ENCODE data around the gene F8. TPM values are rescaled to one million over a fixed set of nuclear protein-coding genes. Genes with fewer than 3 reads are reported as not detected.
A peak's percentile ranks its signal among the peaks of the same experiment; 100 is the strongest.

F8 gene
- total RNA-seq (2012; rRNA removed) (1.1 and 1.4 TPM in 2 replicates), polyA plus RNA-seq (2012; rRNA removed) (1.1 and 1.5 TPM in 2 replicates), Bru-seq, nascent RNA (percentile 23 among the genes with signal in this experiment), BruChase-seq, experiment 1, labeled RNA remaining after a 6-hour chase (percentile 25 among the genes with signal in this experiment), BruChase-seq, experiment 2, labeled RNA remaining after a 2-hour chase (percentile 22 among the genes with signal in this experiment)
- 0.60 and 0.71 TPM in 2 replicates for polyA plus RNA-seq (2012; cell fraction: cytosol; rRNA removed)
- polyA plus RNA-seq (2012; cell fraction: nucleus; rRNA removed; ENCODE audit: low replicate concordance) = 0.22 and 0.97 TPM in 2 replicates
- long read RNA-seq, partial matches to known transcripts = 1 of 8 reads
- long read RNA-seq, other reads (novel, unspliced or antisense) = 4 of 8 reads

DNA sequence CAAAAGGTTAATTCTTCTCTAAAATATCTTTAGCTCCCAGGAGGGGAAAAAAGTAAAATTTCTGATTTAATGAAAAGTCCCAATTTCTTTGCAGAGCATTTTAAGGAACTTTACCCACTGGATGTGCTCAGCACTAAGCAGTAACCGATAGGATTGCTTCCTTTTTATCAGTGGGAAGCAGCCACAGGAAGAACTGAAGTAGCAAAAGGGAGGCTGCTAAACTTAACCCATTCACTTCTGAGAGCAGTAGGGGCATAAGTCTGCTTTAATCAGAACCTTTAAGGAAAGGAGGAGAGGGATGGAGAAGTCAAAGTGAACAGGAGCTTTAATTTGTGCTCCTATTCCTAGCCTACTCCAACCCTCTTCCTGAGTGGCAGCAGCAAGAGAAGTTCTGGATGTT, at the start of gene F8:
Gene F8 (minus strand): TSS at position 139 of the 400 bp plus-strand sequence. CDS start 171 bp downstream, outside the sequence.
- in situ Hi-C loops (cut with MboI; ENCODE audit: low sequenced_read_pairs) = no loop called here
- CTCF ChIA-PET = no interaction called here

More for the DNA sequence above, at the start of gene F8:
- no peaks in the 10 kb centered on the region for H3K36me3 ChIP-seq (ENCODE audit: control insufficient read depth, insufficient read depth, low read length)
- no peak within 1 kb of the TSS for H2BK120ac ChIP-seq (ENCODE audit: low read depth, low read length)
- no peak for ATAC-seq (ENCODE audit: low read depth)
- no peak within 1 kb of the TSS for H3K4ac ChIP-seq (ENCODE audit: low read depth, low read length)
- H2AFZ ChIP-seq (replicated peaks; ENCODE audit: low read length, poor library complexity) = no peak within 1 kb of the TSS
- no peak within 1 kb of the TSS for H3K18ac ChIP-seq (ENCODE audit: low read depth, low read length)
- H2BK20ac ChIP-seq (ENCODE audit: low read depth, low read length) = no peak within 1 kb of the TSS
- H3K27me3 ChIP-seq (ENCODE audit: control insufficient read depth, insufficient read depth, low read length) = no peaks in the 10 kb centered on the region; the same call in 1 of the 2 replicates
- dilution Hi-C loops (cut with HindIII; ENCODE audit: low sequenced_read_pairs, unreplicated experiment) = no loop called here
- H3K56ac ChIP-seq (ENCODE audit: extremely low read depth, insufficient read depth, low read length) = no peak within 1 kb of the TSS
- POLR2A ChIA-PET (ENCODE audit: unreplicated experiment) = no interaction called here
- no peak within 1 kb of the TSS for H2BK5ac ChIP-seq (ENCODE audit: low read depth, low read length, poor library complexity, severe bottlenecking)
- no peaks in the 10 kb centered on the region for H4K20me1 ChIP-seq (ENCODE audit: insufficient read depth, low read length)
- no peak within 1 kb of the TSS for H3K23ac ChIP-seq (ENCODE audit: low read depth, low read length)
- H2AK9ac ChIP-seq (replicated peaks; ENCODE audit: low read depth, low read length, poor library complexity) = no peak within 1 kb of the TSS
- H3K9me3 ChIP-seq (ENCODE audit: control insufficient read depth, insufficient read depth, low read length) = no peaks in the 10 kb centered on the region
- H4K8ac ChIP-seq (ENCODE audit: low read depth in 2 of 2, low read length in 2 of 2) = no peak within 1 kb of the TSS
- H3K4me2 ChIP-seq (ENCODE audit: low read depth, low read length) = no peak within 1 kb of the TSS
- WGBS, 2 experiments (ENCODE audit: extremely low coverage in 2 of 2, insufficient read length in 1 of 2) = no CpG with 5 or more reads among the region's 1 CpG
- H3K27ac ChIP-seq (ENCODE audit: insufficient read depth, low read length) = no peak within 1 kb of the TSS
- H2AK5ac ChIP-seq (ENCODE audit: low read depth, low read length) = no peak within 1 kb of the TSS
- H3K9me1 ChIP-seq (ENCODE audit: insufficient read depth, low read length) = no peaks in the 10 kb centered on the region
- no TSS peak for BruUV-seq (replicated peaks)
- no peak within 1 kb of the TSS for H4K5ac ChIP-seq (ENCODE audit: low read depth, low read length)
- no peak within 1 kb of the TSS for H4K91ac ChIP-seq (ENCODE audit: insufficient read depth, low read depth, low read length)
- intact Hi-C loops (cut with micrococcal nuclease) = no loop called here
- H2BK15ac ChIP-seq (ENCODE audit: low read depth, low read length) = no peak within 1 kb of the TSS
- TF ChIP-seq RFX5 (IDR thresholded peaks at IDR 0.05; ENCODE audit: low read depth, low read length) = no peak
- TF ChIP-seq RCOR1 (IDR thresholded peaks at IDR 0.05; ENCODE audit: insufficient replicate concordance, low read length) = no peak
- no peak for TF ChIP-seq MXI1 (IDR thresholded peaks at IDR 0.05; ENCODE audit: borderline replicate concordance, low read depth, low read length)
- TF ChIP-seq MAZ (IDR thresholded peaks at IDR 0.05; ENCODE audit: borderline replicate concordance, low read depth, low read length) = no peak
- TF ChIP-seq RAD21 (IDR thresholded peaks at IDR 0.05; ENCODE audit: low read length) = no peak
- TF ChIP-seq CTCF (conservative IDR thresholded peaks at IDR 0.05; ENCODE audit: low read depth, low read length) = no peak
- TF ChIP-seq FOS (IDR thresholded peaks at IDR 0.05; ENCODE audit: low read depth, low read length) = no peak
- TF ChIP-seq NFE2L2 (IDR thresholded peaks at IDR 0.05; ENCODE audit: low read depth, low read length) = no peak
- no peak for TF ChIP-seq MAFK (IDR thresholded peaks at IDR 0.05; ENCODE audit: low read depth, low read length)
- TF ChIP-seq CHD1 (IDR thresholded peaks at IDR 0.05; ENCODE audit: low read depth, low read length) = no peak
- no peak for TF ChIP-seq POLR2A (IDR thresholded peaks at IDR 0.05; ENCODE audit: low read depth, low read length)
- TF ChIP-seq USF2 (IDR thresholded peaks at IDR 0.05; ENCODE audit: low read depth, low read length) = no peak
- no peak within 1 kb of the TSS for H3K4me3 ChIP-seq (ENCODE audit: insufficient read depth, low read depth, low read length)
- H3K9ac ChIP-seq (ENCODE audit: low read depth, low read length) = no peak within 1 kb of the TSS
- no peaks in the 10 kb centered on the region for H3K4me1 ChIP-seq (ENCODE audit: control insufficient read depth, insufficient read depth, low read length)
- no peak within 1 kb of the TSS for H3K14ac ChIP-seq (replicated peaks; ENCODE audit: low read depth, low read length)
- no peak for DNase-seq
- H3K79me1 ChIP-seq (ENCODE audit: low read depth in 1 of 2, low read length in 2 of 2) = no peaks in the 10 kb centered on the region
